Stimulated activated CD8-positive, alpha-beta memory T cell treated with anti-CD3 and anti-CD28 coated beads, Interleukin-12 subunit alpha, Interleukin-12 subunit beta, amount 100 ng/mL, for 1 hour (primary cell): Measurements from ENCODE around the gene INPP4A.

ENCODE experiments used
- DNase-seq: peaks from one replicate; pipeline ENCODE4 v3.0.0-alpha.2; 2020; ENCODE audit warnings: low read depth

Gene INPP4A

DNA sequence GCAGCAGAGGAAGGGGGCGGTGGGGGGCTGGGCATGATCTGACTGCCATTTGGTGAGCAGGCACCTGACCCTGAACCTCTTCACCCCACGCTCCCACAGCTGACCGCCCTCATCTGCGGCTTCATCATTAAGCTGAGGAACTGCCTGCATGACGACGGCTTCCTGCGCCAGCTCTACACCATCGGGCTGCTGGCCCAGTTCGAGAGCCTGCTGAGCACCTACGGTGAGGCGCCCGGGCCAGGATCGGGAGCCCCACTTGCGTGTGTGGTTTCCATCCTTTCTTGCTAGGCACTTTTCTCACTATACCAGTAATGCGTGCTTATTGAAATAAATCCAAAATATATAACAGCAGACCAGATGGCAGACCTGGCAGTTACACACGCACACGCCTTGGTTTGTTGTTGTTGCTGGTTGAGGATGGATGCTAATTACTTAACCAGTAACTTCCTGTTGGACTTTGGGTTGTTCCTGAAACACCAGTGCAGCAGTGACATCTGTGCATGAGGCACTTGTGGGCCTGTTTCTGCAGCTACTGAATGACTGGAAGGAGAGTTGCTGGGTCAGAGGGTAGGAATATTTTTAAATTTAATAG is 120.0 kb downstream of the INPP4A start:
- DNase-seq = no peak

DNA sequence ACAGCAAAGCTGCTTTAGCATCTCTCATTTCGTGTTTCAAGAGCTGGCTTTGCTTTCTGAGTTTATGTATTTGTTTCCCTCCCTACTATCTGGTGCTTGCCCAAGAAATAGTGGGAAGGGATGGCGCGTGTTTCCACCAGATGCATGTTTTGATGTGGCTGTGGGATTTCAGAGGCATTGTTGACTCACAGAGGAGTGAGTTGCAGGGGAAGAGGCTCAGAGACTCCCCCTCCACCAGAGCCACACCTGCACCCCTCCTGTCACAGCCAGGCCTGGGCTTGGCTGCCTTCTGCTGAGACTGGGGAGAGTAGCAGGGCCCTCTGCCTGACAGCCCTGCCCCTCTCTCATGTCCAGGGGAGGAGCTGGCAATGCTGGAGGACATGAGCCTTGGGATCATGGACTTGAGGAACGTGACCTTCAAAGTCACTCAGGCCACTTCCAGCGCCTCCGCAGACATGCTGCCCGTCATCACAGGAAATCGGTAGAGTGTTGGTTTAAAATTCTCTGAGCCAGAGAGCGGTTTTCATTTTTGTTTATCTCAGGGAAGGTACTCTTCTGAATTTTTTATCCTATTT is 120.7 kb downstream of the INPP4A start:
- DNase-seq = no peak

DNA sequence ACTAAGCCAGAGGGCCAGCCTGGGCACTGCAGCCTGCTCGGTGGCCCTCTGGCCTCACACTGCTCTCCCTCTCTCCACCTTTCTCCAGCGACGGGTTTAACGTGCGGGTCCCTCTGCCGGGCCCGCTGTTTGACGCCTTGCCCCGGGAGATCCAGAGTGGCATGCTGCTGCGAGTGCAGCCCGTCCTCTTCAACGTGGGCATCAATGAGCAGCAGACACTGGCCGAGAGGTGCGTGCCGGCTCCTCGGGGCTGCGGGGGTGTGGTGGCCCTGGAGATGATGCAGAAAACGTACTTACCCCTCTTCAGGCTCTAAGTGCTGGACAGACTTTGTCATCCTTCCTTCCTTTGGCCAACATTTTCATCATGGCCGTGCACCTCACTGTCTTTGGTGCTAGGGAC is 121.3 kb downstream of the INPP4A start:
- no peak for DNase-seq

- DNase-seq = no peak
These were observed 123.7 kb downstream of the INPP4A start for GRCh38 chr2:98568161-98568956.

GRCh38 chr2:98569197-98569793 is 124.6 kb downstream of the INPP4A start:
- peak; percentile 64 for DNase-seq

GRCh38 chr2:98569915-98570314 is 125.3 kb downstream of the INPP4A start:
- DNase-seq = no peak

GRCh38 chr2:98570356-98570755 is 125.7 kb downstream of the INPP4A start:
- DNase-seq = no peak

GRCh38 chr2:98571121-98571701 is 126.6 kb downstream of the INPP4A start:
- DNase-seq = no peak

DNA sequence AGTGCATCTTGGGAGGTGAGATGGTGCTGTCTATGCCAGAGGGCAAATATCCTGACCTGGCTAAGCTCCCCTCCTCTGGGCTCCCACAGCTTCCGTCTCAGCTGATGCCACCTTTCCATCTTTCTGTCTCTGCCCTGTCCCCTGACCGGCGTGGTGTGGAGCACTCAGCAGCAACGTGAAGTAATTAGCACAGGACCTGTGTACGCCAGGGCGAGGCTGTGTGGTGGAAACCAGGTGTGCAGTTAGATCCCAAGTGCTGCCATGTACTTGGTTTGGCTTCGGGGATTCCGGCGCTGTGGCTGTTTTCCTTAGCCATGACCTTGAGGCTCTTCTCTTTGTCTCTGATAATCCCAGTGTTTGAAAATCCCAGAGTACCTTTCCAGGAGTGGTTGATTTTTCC is 127.1 kb downstream of the INPP4A start:
- DNase-seq = no peak

DNA sequence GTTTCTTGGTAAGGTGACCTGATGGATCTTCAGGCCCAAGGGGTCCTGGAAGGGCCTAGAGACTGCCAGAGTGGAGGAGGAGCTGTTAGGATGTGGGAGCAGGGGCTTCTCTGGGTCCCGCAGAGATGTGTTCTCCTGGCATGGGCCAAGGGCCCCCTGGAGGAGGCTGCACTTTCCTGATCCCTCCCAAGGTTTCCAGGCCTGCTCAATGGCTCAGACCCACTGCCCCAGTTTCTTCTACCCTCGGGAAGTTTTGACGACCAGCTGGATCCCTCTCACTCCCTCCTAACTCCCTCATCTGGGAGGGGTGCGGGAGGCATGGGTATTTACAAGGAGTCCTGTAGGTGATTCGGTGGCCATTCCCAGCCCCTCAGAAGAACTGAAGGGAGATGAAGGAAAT is 127.6 kb downstream of the INPP4A start:
- no peak for DNase-seq

DNA sequence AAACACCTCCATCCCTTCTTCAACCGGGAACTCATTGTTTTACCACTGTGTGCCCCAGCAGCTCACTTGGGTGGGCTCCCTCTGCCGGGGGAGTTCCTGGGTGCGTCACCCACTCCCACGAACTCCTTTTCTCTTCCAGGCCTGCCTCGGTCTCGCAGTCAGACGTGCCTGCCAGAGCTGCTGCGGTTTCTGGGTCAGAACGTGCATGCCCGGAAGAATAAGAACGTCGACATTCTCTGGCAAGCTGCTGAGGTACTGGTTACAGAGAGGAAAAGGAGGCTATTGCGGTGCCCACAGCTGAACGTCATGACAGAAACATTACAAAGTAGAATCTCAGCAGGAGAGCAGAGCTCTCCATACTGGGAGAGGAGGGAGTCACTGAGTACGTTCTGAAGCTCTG is 128.0 kb downstream of the INPP4A start:
- no peak for DNase-seq

GRCh38 chr2:98573426-98573825 is 128.8 kb downstream of the INPP4A start:
- DNase-seq = no peak

DNA sequence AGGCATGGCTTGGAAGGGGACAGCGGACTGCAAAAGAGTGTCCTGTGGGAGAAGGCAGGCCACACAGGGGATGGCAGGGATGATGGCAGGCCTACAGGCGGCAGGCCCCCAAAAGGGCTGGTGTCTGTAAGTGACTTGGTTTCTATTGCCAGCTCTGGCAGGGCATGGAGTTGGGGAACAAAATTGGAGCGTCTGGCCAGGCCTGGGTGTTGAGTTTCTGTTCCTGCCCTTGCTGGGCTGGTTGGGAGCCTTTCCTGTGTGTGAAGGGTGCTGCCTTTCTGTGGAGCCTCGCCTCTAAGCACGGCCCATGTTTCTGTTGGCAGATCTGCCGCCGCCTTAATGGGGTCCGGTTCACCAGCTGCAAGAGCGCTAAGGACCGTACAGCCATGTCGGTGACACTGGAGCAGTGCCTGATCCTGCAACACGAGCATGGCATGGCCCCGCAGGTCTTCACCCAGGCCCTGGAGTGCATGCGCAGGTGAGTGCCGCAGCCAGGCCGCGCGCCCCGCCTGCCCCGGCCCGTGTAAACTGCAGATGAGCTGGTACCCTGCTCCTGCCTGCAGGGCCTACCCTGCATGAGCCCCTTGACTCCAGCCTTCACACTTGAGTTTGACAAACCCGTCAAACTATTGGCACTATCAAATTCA is 132.1 kb downstream of the INPP4A start:
- no peak for DNase-seq

- no peak for DNase-seq
These were observed 132.7 kb downstream of the INPP4A start for GRCh38 chr2:98577313-98577712.

GRCh38 chr2:98578231-98578630 is 133.6 kb downstream of the INPP4A start:
- DNase-seq = no peak

GRCh38 chr2:98579926-98580325 is 135.3 kb downstream of the INPP4A start:
- DNase-seq = no peak

- DNase-seq = no peak
These were observed 136.1 kb downstream of the INPP4A start for GRCh38 chr2:98580656-98581284.

GRCh38 chr2:98582523-98582922 is 137.9 kb downstream of the INPP4A start:
- DNase-seq = no peak

GRCh38 chr2:98583276-98583675 is 138.6 kb downstream of the INPP4A start:
- no peak for DNase-seq

- no peak for DNase-seq
These were observed 139.4 kb downstream of the INPP4A start for GRCh38 chr2:98583816-98584618.

DNA sequence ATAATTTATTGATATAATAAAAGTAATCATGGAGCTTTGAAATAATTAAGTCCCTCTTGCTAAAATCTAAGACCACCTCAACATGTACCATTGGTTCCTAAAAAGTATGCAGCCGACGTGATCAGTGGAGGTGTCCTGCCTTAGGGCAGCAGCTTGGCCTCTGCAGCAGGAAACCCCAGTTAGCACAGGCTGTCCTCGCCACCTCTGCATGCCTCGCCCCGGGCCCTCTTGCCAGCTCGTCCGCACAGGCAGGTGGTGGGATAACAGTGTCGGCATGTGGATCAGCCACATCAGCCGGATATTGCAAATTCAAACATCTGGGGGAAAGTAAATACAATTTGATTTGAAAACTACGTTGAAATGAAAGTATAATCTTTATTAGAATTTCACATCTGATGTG is 140.7 kb downstream of the INPP4A start:
- no peak for DNase-seq
